Hypothalamus (tissue), 51 donors: Measurements from ENCODE around the gene PRKAR2A.

Experiments used
- DNase-seq, 51 donors: peaks; one replicate each; lab custom pipeline; 2025; lab: John Stamatoyannopoulos, UW

PRKAR2A gene

DNA sequence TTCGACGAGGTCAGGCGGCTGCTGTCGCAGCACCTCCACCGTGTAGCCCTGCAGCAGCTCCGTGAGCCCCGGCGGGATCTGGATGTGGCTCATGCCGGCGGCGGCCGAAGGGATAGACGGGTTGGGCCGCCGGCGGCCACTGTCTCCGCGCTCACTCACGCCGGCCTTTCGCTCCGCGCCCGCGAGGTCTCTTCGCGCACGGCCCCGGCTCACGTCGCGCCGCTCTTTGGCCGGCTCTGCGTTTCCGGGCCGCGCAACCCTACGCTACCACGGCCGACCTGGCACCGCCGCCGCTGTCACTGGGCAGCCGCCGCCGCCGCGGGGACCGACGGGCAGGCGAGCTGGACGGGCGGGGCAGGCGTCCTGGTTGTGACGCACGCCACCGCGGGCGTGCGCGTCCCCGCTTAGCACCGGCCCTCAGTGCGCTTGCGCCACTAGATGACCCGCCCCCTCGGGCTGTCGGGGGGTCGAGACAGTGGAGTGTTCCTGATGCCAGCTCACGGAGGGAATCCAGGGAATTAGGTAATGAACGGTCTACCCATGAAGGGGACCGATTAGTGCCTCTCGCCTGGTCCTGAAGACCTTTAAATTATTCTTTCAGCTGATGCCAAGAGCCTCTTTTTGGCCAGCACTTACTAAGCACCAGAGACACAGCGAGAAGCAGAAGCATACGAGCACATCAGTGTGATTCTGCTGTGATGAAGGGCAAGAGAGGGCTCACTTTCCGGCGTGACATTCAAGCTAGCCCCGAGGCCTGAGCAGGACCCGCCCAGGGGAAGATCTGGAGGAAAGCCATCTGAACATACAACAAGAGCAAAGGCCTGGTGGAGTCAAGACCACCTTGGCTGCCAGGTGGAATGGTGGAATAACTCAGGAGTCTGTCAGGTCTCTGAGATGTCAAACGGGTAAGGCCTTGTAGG is at the start of gene PRKAR2A:
PRKAR2A (minus strand) TSS at position 371 of the 920 bp plus-strand sequence; CDS start at position 93, 278 bp downstream.
- peak; percentile 53 to 94 (median 84) for DNase-seq

DNA sequence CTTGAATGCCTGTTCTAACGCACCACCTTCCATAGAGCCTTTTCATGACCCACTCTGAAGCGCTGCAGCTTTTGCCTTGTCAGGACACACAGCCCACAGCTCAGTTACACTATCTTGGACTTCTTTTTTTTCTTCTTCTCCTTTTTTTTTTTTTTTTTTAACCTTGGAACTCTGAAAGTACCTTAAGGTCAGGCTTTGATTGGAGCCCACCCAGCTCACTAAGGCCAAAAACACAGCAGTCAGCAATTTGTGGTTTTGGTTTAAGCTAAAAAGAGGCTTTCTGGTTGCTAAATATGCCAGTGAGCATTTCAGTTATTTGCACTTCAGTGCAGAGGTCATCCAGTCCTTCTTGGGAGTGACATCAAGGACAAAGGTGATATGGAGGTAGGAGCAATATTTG is 49.3 kb upstream of the PRKAR2A start:
- no peak for DNase-seq

DNA sequence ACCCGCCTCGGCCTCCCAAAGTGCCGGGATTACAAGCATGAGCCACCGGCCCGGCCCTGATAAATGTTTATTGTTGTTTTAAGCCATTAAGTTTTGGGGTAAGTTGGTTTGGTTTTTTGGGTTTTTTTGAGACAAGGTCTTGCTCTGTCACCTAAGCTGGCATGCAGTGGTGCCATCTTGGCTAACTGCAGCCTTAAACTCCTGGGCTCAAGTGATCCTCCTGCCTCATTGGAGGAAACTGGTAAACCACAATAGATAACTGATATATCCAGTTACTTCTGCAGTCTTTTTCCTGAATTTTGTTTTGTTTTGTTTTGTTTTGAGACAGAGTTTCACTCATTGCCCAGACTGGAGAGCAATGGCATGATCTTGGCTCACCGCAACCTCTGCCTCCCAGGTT is 46.8 kb upstream of the PRKAR2A start:
- no peak for DNase-seq

DNA sequence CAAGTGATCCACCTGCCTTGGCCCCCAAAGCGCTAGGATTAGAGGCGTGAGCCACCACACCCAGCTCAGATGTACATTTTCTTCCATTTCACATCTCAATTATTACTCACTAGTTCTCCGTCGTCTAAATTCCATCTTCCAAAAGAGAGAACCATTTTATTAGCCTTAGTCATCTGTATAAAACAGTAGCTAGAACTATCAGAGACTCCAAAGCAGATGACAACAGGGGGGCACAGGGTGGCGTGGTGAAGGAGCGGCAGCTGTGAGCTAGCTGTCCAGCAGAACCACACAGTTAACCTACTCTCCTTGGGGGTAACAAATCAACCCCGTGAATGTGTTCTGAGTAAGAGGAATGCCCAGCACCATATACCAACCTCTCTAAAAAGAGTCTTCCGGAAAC is 43.9 kb upstream of the PRKAR2A start:
- no peak for DNase-seq

DNA sequence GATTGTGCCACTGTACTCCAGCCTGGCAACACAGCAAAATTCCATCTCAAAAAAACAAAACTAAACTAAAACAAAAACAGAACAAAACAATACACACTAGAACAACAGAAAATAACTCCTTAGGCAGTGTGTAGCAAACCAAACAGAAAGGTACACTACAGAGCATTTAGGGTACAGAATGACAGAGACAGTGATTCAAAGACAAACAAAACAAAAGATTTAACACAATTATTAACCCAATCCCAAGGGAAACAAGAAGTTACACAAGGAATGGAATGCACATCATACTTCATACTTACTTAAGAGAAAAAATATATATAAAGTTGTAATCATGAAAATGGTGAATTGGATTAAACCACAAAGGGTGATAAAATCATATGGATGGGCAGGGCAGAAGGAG is 38.1 kb upstream of the PRKAR2A start:
- no peak for DNase-seq

DNA sequence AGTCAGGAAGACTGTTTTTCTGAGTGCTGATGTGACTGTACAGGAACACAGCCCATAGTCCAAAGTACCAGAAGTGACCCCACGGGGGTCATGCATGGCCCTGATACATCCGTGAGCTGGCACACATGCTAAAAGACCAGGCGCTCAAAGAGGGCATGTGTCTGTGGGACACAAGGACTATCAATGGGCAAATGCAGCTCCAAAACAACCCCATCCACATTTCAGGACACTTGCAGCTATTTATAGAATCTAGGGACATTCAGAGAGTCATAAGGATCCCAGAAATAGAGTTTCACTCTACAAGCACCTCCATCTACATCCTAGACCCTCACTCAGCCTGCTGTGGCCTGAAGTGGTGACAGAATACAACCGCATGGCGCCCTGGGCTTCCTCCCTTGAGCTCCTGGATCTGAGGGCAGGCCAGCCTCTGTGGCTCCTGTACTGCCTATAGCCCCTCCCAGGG is 34.0 kb upstream of the PRKAR2A start:
- no peak for DNase-seq

DNA sequence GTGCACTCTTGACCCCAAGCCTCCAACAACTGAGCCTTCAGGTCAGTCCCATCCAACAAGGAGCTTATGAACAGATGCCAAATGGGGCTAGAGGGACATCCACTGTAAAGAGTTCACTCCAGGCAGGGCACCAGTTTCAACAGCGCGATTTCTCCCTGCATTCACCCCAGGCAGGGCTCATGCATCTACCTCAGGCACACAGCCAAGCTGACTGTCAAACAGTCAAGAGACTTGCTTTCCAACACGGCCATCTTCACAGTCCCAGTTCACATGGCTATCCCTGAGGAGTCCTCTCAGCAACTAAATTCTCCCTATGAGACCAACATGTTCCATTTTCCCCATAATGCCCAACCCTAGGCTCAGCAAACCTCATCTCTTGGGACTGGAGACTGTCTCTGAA is 33.3 kb upstream of the PRKAR2A start:
- DNase-seq, result no peak

DNA sequence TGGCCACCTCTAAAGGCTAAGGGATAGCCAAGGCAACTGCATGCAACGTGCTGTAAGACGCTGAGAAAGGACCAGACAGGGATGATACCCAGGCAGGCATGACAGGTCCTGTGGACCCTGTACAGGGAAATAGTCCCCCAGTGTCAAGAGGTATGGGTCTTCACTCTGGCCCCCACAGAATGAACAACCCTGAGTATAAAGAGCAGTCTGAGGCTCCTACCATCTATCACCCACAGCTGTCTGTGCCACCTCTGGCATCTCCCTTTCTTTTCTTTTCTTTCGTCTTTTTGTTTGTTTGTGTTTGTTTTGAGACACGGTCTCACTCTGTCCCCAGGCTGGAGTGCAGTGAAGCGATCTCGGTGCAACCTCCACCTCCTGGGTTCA is 32.3 kb upstream of the PRKAR2A start:
- DNase-seq, result no peak

DNA sequence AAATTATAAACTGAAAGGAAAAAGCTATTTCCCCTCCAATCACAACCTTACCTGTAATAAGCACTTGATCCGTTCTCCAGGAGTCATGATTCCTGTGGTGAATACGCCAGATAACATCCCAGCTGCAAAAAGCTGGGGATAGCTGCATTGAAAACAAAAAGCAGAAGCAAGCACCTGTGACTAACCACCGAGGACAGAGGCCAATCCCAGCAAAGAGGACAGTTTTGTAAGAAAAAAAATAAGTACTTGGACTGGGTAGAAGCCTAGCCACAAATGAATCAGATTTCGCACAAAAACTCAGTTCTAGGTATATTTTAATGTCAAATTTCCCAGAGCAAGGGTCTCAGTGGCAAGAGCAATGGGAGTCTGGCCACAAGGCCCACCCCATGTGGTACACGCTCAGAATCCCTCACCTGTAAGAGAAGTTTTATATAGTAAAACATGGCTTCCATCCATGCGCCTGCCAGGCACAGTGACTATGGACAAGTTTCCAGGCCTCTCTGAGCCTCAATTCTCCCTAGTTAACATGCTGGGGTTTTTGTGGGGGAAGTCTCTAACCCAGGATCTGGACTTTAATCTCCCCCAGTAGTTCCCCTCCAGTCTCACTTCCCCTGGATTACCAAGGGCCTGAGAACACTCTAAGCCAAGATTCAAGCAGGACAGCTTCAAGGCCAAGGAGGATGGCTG is 31.8 kb upstream of the PRKAR2A start:
- DNase-seq, result no peak

DNA sequence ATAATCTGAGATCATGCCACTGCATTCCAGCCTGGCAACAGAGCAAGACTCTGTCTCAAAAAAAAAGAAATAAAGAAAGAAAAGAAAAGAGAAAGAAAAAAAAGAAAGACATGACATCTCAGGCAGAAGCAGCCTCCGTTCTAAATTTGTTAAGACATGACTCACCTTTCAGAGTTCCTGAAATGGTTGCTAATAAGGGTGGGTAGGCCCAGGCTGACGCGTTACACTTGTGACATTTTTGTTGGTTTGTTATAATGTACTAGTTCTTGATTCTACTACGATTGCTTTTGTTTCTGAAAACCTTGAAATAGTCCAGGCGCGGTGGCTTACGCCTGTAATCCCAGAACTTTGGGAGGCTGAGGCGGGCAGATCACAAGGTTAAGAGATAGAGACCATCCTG is 30.0 kb upstream of the PRKAR2A start:
- DNase-seq, result peak in 1 of 51 donors; percentile 27

DNA sequence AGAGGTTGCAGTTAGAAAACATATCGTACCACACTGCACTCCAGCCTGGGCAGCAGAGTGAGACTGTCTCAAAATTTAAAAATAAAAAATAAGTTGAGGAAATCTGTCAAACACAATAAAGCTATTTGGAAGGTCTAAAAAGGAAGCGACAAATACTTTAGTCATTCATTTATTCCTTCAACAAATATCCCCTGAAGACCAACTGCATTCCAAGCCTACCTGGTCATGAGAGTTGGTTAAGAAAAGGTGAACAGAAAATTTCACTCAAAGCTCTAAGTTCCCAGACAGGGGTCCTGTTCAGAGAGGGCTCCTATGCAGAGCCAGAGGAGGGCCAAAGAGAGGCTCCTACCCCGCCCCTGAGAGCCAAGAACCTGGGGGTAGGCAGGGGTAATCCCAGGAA is 15.4 kb upstream of the PRKAR2A start:
- DNase-seq, result no peak

DNA sequence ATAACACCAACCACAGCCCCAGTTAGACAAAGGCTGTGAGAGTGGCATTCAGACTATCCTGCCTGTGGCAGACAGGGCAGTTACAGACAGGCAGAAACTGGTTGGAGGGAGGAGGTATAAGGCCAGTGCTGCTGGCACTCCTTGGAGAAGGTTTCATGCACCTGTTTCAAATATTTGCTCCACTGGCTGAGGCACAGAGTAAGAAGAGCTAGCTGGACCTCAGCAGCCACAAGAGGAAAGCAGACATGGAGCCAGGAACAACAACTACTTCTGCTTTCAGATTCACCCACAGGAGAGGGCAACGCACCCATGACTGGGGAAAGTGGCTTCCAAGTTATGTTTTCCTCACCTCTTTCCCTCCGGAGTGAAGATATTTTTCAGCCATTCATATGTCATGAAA is 11.5 kb upstream of the PRKAR2A start:
- DNase-seq, result no peak

DNA sequence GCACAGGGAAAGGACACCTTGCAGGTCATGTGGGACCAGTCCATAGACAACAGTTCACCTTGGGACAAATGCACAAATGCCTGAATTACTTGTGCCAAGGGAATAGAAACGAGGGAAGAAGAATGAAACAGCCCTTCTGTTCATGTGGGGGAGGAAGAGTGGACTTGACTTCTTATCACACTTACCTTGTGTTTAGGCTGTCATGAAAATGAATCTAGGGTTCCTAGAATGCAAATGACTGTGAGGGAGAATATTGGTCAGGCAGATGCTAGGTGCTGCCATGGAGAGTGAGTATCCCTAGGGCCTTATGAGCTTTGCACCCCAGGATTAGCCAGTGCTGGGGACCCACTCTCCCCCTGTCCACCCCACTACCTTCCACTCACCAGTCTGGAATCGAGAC is 11.0 kb upstream of the PRKAR2A start:
- no peak for DNase-seq

DNA sequence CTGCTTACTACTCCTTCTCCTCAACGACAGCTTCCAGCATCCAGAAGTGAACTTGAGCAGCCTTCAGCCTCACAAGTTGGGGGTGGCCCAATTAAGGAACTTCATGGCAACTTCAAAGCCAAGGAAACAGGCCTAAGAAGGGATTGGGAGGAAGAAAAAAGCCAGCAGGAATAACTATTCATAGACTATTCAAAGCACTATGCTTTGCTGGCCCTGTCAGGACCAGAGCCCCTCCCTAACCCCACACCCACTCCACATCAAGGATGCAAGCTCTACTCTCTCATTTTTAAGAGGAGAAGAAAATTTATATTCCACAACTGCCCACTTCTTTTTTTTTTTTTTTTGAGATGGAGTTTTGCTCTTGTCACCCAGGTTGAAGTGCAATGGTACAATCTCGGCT is 10.0 kb upstream of the PRKAR2A start:
- no peak for DNase-seq

DNA sequence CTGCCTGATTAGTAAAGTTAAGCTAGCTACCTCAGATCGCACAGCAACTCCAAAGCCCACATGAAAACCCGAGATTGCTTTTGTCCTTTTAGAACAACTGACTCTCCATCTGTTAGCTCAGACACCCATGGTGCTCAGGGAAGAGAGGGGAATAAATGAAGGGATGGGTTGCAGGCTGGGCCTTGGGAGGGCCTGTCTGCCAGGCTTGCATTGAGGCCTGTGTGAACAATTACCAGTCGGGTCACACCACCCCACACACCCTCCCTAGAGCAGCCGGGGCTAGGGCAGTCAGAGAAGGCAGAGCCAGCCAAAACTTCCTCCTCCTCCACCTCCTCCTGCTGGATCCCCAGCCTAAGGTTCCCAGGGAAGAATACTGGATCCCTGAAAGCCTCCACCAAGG is 8.8 kb upstream of the PRKAR2A start:
- DNase-seq, result peak in 23 of 51 donors; percentile 4 to 52 (median 23)

DNA sequence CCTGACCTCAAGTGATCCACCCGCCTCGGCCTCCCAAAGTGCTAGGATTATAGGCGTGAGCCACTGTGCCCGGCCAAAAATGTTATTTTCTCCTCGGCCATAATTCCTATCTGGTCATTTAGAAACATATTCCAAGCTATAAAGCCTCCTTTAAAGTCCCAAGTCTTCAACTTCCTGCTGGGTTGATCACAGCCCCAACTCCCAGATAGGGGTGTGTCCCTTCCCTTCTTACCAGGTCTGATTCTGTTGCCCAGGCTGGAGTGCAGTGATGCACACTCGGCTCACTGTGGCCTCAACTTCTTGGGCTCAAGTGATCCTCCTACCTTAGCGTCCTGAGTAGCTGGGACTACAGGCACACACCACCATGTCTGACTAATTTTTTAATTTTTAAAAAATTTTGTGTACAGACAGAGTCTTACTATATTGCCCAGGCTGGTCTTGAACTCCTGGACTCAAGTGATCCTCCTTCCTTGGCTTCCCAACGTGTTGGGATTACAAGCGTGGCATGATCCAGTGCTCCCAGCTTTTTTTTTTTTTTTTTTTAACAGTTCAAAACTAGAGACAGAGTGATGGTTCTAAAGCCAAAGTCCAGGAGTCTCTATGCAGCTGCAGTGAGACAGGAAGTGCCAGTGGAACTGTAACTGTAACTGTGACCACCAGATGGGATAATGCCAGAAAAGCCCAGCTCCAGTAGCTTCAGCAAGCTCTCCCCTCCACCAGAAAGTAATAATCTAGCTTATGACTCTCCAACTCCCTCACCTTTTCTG is 8.2 kb upstream of the PRKAR2A start:
- DNase-seq, result no peak

DNA sequence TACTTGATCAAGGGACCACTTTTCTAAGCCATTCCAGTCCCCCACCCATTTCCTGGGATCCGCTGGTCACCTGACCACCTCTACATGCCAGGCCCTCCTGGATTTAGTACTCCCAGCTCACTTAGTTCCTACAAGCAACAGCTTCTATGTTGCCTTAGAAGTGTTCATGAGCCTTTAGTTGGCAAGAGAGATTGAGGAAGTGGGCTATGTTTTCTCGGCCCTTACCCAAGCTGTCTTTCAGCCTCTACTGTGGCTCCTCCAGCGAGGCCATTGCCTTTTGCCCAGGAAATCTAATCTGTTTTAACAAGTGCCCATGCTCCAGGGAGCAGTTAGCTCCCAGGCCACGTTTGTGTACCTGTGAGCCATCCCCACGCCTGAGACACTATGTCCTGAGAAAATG is 4.5 kb upstream of the PRKAR2A start:
- DNase-seq, result no peak

DNA sequence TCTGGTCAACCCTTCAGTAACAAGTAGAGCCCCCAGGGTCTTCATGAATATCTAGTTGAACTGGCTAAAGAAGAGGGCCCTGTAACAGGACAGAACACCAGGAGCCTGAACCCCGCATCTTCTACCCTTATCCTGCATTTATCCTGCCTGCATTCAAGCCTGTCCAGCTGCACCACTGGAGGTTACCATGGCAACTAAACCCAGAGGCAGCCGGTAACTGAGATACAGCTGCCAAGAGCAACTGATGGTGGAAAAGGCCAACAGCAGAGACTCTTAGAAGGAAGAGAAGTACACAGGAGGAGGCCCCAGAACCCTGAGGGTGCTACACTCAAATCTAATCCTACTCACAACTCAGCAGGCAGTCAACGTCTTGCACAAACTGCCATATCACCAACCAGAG is 3.7 kb upstream of the PRKAR2A start:
- peak in 36 of 51 donors; percentile 3 to 79 (median 30) for DNase-seq

DNA sequence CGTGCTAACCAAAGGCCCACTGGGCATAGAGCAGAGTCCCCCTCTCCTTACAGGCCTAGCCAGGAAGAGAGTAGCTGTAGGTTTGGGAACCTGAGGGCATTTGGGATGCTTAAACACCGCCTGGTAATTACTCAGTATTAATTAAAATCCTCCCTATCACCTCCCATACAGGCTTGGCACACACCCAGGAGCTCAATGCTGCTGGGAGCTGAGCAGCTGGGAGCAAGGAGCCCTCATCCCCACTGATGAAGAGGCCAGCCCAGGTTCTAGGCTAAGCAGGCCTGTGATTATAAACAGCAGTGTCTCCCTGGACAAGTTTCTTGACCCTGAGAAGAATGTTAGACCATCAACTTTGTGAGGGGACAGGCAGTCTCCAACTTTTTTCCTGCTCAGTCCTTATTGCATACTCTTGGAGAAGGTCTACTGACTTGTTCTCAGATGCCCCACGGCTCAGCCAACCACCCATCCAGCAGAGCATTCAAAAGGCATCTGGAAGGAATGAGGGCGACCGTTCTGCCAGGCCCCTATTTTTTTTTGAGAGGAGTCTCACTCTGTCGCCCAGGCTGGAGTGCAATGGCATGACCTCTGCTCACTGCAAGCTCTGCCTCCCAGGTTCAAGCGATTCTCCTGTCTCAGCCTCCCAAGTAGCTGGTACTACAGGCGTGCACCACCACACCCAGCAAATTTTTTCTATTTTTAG is 1.3 kb upstream of the PRKAR2A start:
- DNase-seq, result no peak

DNA sequence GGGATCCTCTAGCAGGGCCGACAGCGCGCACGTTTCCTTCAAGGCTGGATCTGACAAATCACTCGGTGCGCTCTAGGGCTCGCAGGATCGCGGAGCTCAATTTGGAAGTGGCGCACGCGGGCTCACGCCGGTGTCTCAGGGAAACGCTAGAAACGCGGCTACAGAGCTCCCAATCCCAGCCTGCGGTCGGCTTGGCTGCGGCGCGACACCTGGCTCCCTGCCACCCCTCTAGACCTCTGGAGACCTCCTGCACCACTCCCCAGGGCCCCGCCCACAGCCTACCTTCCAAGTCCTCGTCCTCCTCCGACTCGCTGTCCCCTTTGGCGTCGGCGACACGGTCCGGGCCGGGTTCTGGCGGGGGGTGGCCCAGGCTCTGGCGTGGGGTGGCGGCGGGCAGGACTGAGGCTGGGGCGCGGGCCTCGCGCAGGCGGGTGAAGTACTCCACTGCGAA is 596 bp downstream of the PRKAR2A start:
- peak in 45 of 51 donors; percentile 30 to 74 (median 61) for DNase-seq
